ENCODE data around the gene FERMT1.

The FERMT1 gene

GRCh38 chr20:6044115-6044514 is 78.7 kb downstream of the FERMT1 start:
- Histone ChIP-seq H3F3A (ENCODE audit: low read depth) (no peaks in the 10 kb centered on the region), H4K20me1 (ENCODE audit: insufficient read depth, low read length, poor library complexity, severe bottlenecking) (no peaks in the 10 kb centered on the region), H3K36me3 (ENCODE audit: insufficient read depth, low read length) (peaks cover 28% of the 10 kb centered on the region; the same call in 1 of the 2 replicates), H3K9ac (ENCODE audit: low read depth, low read length, poor library complexity, severe bottlenecking) (no peak overlapping the region), H3K4me3 (ENCODE audit: low read length, poor library complexity, severe bottlenecking) (no peak overlapping the region), H3K9me3 (ENCODE audit: insufficient read depth, low read depth, low read length) (no peaks in the 10 kb centered on the region), H3K4me1 (ENCODE audit: insufficient read depth, low read length, poor library complexity, severe bottlenecking) (no peaks in the 10 kb centered on the region), H3K9me2 (replicated peaks; ENCODE audit: low read depth, low read length) (no peaks in the 10 kb centered on the region), H3K79me2 (ENCODE audit: insufficient read depth, low read length) (no peaks in the 10 kb centered on the region), H2AFZ (ENCODE audit: low read length) (no peak overlapping the region), H3K27me3 (ENCODE audit: insufficient read depth, low read length, poor library complexity, severe bottlenecking) (no peaks in the 10 kb centered on the region), H3K4me2 (ENCODE audit: low read depth, low read length, poor library complexity, severe bottlenecking) (no peak overlapping the region)
- TF ChIP-seq EZH2phosphoT487 (IDR thresholded peaks at IDR 0.05; ENCODE audit: borderline replicate concordance), result no peak
- TF ChIP-seq, protein P1, sequence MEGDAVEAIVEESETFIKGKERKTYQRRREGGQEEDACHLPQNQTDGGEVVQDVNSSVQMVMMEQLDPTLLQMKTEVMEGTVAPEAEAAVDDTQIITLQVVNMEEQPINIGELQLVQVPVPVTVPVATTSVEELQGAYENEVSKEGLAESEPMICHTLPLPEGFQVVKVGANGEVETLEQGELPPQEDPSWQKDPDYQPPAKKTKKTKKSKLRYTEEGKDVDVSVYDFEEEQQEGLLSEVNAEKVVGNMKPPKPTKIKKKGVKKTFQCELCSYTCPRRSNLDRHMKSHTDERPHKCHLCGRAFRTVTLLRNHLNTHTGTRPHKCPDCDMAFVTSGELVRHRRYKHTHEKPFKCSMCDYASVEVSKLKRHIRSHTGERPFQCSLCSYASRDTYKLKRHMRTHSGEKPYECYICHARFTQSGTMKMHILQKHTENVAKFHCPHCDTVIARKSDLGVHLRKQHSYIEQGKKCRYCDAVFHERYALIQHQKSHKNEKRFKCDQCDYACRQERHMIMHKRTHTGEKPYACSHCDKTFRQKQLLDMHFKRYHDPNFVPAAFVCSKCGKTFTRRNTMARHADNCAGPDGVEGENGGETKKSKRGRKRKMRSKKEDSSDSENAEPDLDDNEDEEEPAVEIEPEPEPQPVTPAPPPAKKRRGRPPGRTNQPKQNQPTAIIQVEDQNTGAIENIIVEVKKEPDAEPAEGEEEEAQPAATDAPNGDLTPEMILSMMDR (conservative IDR thresholded peaks at IDR 0.05; ENCODE audit: low read length), result no peak

DNA sequence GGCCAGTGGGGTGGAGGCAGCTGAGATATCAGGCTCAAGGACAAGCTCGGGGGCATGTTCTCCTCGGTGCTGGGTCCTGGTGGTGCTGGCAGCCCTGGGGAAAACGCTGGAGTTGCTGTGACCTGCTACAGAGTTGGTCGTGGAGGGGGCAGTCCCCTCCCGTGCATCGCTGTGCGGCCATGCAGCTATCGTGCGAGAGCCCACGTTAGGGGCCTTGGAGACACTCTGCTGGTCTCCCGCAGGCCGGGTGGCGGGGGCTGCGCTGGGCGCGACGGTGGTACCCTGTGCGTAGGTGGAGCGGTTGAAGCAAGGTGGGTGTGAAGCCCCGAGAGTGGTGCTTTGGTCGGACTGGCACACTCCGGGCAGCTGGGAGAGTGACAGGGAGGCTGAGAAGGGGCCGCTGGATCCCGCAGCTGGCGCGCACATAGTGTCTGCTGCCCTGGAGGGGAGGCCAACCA is 81.0 kb downstream of the FERMT1 start:
- no peak overlapping the region for H3K9ac ChIP-seq (ENCODE audit: low read depth, low read length, poor library complexity, severe bottlenecking)
- H3K9me3 ChIP-seq (ENCODE audit: insufficient read depth, low read depth, low read length), result no peaks in the 10 kb centered on the region
- no peak overlapping the region for H3K4me3 ChIP-seq (ENCODE audit: low read length, poor library complexity, severe bottlenecking)

DNA sequence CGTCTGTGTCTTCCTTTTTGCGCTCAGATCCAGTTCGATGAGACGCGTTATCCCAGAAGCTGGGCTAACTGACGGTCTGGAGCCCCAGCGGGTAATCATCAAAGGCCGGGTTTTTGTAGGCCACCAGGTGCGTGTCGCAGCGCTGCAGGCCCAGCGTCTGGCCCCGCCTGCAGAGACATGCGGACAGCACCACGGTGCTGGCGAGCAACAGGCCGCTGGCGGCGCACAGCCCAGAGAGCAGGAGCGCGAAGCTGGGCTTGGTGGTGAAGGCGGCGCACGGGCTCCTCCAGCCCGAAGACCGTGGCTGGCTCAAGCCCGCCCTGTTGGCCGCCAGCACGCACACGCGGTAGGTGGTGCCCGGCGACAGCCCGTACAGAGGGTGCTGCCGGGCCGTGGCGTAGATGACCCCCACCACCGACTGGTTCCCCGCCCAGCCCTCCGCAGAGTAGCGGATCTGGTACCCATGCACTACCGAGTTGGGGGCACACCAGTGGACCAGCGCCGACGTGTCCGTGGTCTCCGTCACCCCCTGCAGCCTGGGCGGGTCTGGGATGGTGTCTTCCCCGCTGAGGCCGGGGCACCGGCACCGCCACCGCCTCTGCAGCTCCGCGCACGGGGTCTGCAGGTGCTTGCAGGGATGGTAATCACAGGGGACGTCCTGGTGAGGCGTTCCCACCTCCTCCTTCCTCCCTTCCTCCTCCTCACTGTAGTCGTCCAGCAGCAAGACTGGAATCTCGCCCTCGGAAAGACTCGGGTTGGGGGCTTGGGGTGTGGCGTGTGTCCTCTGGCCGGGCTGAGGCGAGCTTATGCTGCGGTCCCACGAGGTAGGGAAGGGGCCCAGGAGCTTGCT is 81.6 kb downstream of the FERMT1 start:
- Histone ChIP-seq H3K4me2 (ENCODE audit: low read depth, low read length, poor library complexity, severe bottlenecking) (no peak overlapping the region), H3K9me3 (ENCODE audit: insufficient read depth, low read depth, low read length) (no peaks in the 10 kb centered on the region), H3K4me1 (ENCODE audit: insufficient read depth, low read length, poor library complexity, severe bottlenecking) (no peaks in the 10 kb centered on the region), H3K36me3 (ENCODE audit: insufficient read depth, low read length) (peaks cover 57% of the 10 kb centered on the region), H4K20me1 (ENCODE audit: insufficient read depth, low read length, poor library complexity, severe bottlenecking) (no peaks in the 10 kb centered on the region), H2AFZ (ENCODE audit: low read length) (no peak overlapping the region), H3K79me2 (ENCODE audit: insufficient read depth, low read length) (no peaks in the 10 kb centered on the region), H3K9me2 (replicated peaks; ENCODE audit: low read depth, low read length) (no peaks in the 10 kb centered on the region), H3K4me3 (ENCODE audit: low read length, poor library complexity, severe bottlenecking) (no peak overlapping the region), H3K27me3 (ENCODE audit: insufficient read depth, low read length, poor library complexity, severe bottlenecking) (no peaks in the 10 kb centered on the region), H3F3A (ENCODE audit: low read depth) (no peaks in the 10 kb centered on the region), H3K9ac (ENCODE audit: low read depth, low read length, poor library complexity, severe bottlenecking) (no peak overlapping the region)
- TF ChIP-seq, protein P1 (conservative IDR thresholded peaks at IDR 0.05; ENCODE audit: low read length), result no peak
- TF ChIP-seq EZH2phosphoT487 (IDR thresholded peaks at IDR 0.05; ENCODE audit: borderline replicate concordance), result no peak

More for the DNA sequence above, 81.0 kb downstream of the FERMT1 start:
- no peak for TF ChIP-seq EZH2phosphoT487 (IDR thresholded peaks at IDR 0.05; ENCODE audit: borderline replicate concordance)
- TF ChIP-seq, protein P1 (conservative IDR thresholded peaks at IDR 0.05; ENCODE audit: low read length), result no peak
- H3K4me2 ChIP-seq (ENCODE audit: low read depth, low read length, poor library complexity, severe bottlenecking), result no peak overlapping the region
- H2AFZ ChIP-seq (ENCODE audit: low read length), result no peak overlapping the region
- H3K4me1 ChIP-seq (ENCODE audit: insufficient read depth, low read length, poor library complexity, severe bottlenecking), result no peaks in the 10 kb centered on the region
- no peaks in the 10 kb centered on the region for H3F3A ChIP-seq (ENCODE audit: low read depth)
- H3K27me3 ChIP-seq (ENCODE audit: insufficient read depth, low read length, poor library complexity, severe bottlenecking), result no peaks in the 10 kb centered on the region
- H3K36me3 ChIP-seq (ENCODE audit: insufficient read depth, low read length), result peaks cover 50% of the 10 kb centered on the region
- no peaks in the 10 kb centered on the region for H3K9me2 ChIP-seq (replicated peaks; ENCODE audit: low read depth, low read length)
- H3K79me2 ChIP-seq (ENCODE audit: insufficient read depth, low read length), result no peaks in the 10 kb centered on the region
- no peaks in the 10 kb centered on the region for H4K20me1 ChIP-seq (ENCODE audit: insufficient read depth, low read length, poor library complexity, severe bottlenecking)

Data from Loucy (cell line).